A549 (cell line): ENCODE measurements around the gene RPL3. TPM values are rescaled to one million over a fixed set of nuclear protein-coding genes. Genes with fewer than 3 reads are reported as not detected.

Source experiments
- ATAC-seq, 2 experiments: fragments of 200-7000 bp in 1 of 2; fragments of >200 bp in 1 of 2; cut with Nextera tagmentation in 1 of 2; cut with Tn5 transposase in 1 of 2; 3 replicates each; pipeline versions ENCODE4 v1.8.0 to v1.9.1; 2018 to 2020; ENCODE audit warnings: mild to moderate bottlenecking in 1 of 2, moderate library complexity in 1 of 2
- CTCF ChIA-PET: fragments of 300-600 bp; sonication (Branson Sonifier 250); formaldehyde crosslinking; extraction: SDS; loops from one replicate; lab custom pipeline; 2021; ENCODE audit warnings: antibody characterized with exemption, inconsistent platforms; lab: Yijun Ruan, JAX
- POLR2A ChIA-PET: fragments of 350-600 bp; formaldehyde crosslinking; extraction: SDS; loops from one replicate; lab custom pipeline; 2021; ENCODE audit warnings: antibody characterized with exemption, inconsistent platforms; lab: Yijun Ruan, JAX
- DNase-seq, 2 experiments: peaks; one replicate each; pipeline versions ENCODE4 v3.0.0 to v3.0.0-alpha.2; 2011 to 2016; ENCODE audit warnings: low read depth in 1 of 2, low spot score in 1 of 2
- FAIRE-seq: peaks from 2 replicates; lab custom pipeline; 2011; peaks lifted over from hg19 to GRCh38; lab: Jason Lieb, UNC
- H3K27ac ChIP-seq, 2 experiments: fragments of >200 bp; sonication (Bioruptor Twin); formaldehyde crosslinking; 3 replicates each; pipeline ENCODE4 v1.5.1; 2016 to 2017
- H3K4me1 ChIP-seq: fragments of >200 bp; sonication (Bioruptor Twin); formaldehyde crosslinking; 3 replicates; pipeline ENCODE4 v1.6.1; 2016
- H3K4me2 ChIP-seq: fragments of >200 bp; sonication (Bioruptor Twin); formaldehyde crosslinking; 3 replicates; pipeline ENCODE4 v1.6.1; 2016
- H3K4me3 ChIP-seq: fragments of >200 bp; sonication (Bioruptor Twin); formaldehyde crosslinking; 3 replicates; pipeline ENCODE4 v1.5.1; 2016
- H3K9me3 ChIP-seq: fragments of >200 bp; sonication (Bioruptor Twin); formaldehyde crosslinking; 3 replicates; pipeline ENCODE4 v1.6.1; 2016
- ATOH8 ChIP-seq: fragments of 250-450 bp; sonication (Bioruptor Pico); IDR thresholded peaks from 2 replicates; pipeline ENCODE4 v1.5.0; 2020; ENCODE audit warnings: low read depth, mild to moderate bottlenecking, moderate library complexity
- BHLHE40 ChIP-seq: IDR thresholded peaks from 2 replicates; pipeline ENCODE4 v1.6.1; 2012; ENCODE audit warnings: low read depth, low read length, inconsistent platforms
- CBX2 ChIP-seq: fragments of 200-600 bp; sonication (generic); IDR thresholded peaks from 2 replicates; pipeline ENCODE4 v1.6.1; 2016; ENCODE audit warnings: low read depth, mild to moderate bottlenecking, borderline replicate concordance
- CHD4 ChIP-seq: fragments of 200-600 bp; sonication (generic); IDR thresholded peaks from 2 replicates; pipeline ENCODE4 v1.6.1; 2016; ENCODE audit warnings: antibody characterized with exemption, mild to moderate bottlenecking, borderline replicate concordance
- E2F6 ChIP-seq: IDR thresholded peaks from 2 replicates; pipeline ENCODE4 v1.6.1; 2012; ENCODE audit warnings: low read depth, borderline replicate concordance
- EHMT2 ChIP-seq: fragments of 200-600 bp; sonication (generic); IDR thresholded peaks from 2 replicates; pipeline ENCODE4 v1.6.1; 2016; ENCODE audit warnings: antibody characterized with exemption, low read depth, mild to moderate bottlenecking, moderate library complexity
- EP300 ChIP-seq, 2 experiments: fragments of >200 bp; sonication (Bioruptor Twin); formaldehyde crosslinking; IDR thresholded peaks; 2 replicates in 1 of 2; 3 replicates in 1 of 2; pipeline ENCODE4 v1.6.1; 2016 to 2017
- ESRRA ChIP-seq: fragments of 150-350 bp; IDR thresholded peaks from 2 replicates; pipeline ENCODE4 v1.6.1; 2014; ENCODE audit warnings: mild to moderate bottlenecking, low read length, borderline replicate concordance
- FOXS1 ChIP-seq: fragments of 250-450 bp; sonication (Bioruptor Pico); IDR thresholded peaks from 2 replicates; pipeline ENCODE4 v1.5.0; 2020; ENCODE audit warnings: mild to moderate bottlenecking, moderate library complexity
- GATA3 ChIP-seq: IDR thresholded peaks from 2 replicates; pipeline ENCODE4 v1.6.1; 2012; ENCODE audit warnings: borderline replicate concordance
- HOXB5 ChIP-seq: fragments of 250-450 bp; sonication (Bioruptor Pico); IDR thresholded peaks from 2 replicates; pipeline ENCODE4 v1.5.0; 2020; ENCODE audit warnings: mild to moderate bottlenecking, moderate library complexity
- MYC ChIP-seq: IDR thresholded peaks from 2 replicates; pipeline ENCODE4 v1.6.1; 2012; ENCODE audit warnings: mild to moderate bottlenecking, inconsistent platforms, low read length, improper control_type of control experiment, borderline replicate concordance
- NR3C1 ChIP-seq: fragments of >200 bp; sonication (Bioruptor Twin); formaldehyde crosslinking; IDR thresholded peaks from 3 replicates; pipeline ENCODE4 v1.6.1; 2017
- RAD21 ChIP-seq, 2 experiments: fragments of >200 bp in 1 of 2; sonication (Bioruptor Twin) in 1 of 2; formaldehyde crosslinking in 1 of 2; IDR thresholded peaks in 1 of 2; conservative IDR thresholded peaks in 1 of 2; 2 replicates in 1 of 2; 3 replicates in 1 of 2; pipeline ENCODE4 v1.6.1; 2012 to 2018; ENCODE audit warnings: inconsistent platforms in 1 of 2
- RARB ChIP-seq: fragments of 250-450 bp; sonication (Bioruptor Pico); IDR thresholded peaks from 2 replicates; pipeline ENCODE4 v1.8.0; 2021; ENCODE audit warnings: mild to moderate bottlenecking, moderate library complexity
- SMC3 ChIP-seq: fragments of >200 bp; sonication (Bioruptor Twin); formaldehyde crosslinking; IDR thresholded peaks from 3 replicates; pipeline ENCODE4 v1.6.1; 2018; ENCODE audit warnings: inconsistent platforms
- ZNF302 ChIP-seq: fragments of 250-450 bp; sonication (Bioruptor Pico); IDR thresholded peaks from 2 replicates; pipeline ENCODE4 v1.9.0; 2021; ENCODE audit warnings: inconsistent platforms, mild to moderate bottlenecking, moderate library complexity
- WGBS: methylation state at CpG from one replicate; pipeline ENCODE4 v1.1.6; 2017; ENCODE audit errors: missing lambda C conversion rate; 5-methylcytosine and 5-hydroxymethylcytosine counted together
- polyA plus RNA-seq, 4 experiments: library from polyadenylated mRNA; depleted of rRNA in 3 of 4; stranded (reverse); fragments of >200 nt; fragmentation: RNase III in 1 of 4; extraction: RNeasy Plus Mini Kit Qiagen cat#74134 plus additional on column Dnase treatment in 1 of 4; gene quantifications; 2 replicates in 3 of 4; 3 replicates in 1 of 4; pipeline ENCODE4 v1.2.3, GENCODE V29; 2011 to 2017
- TF ChIP-seq, protein P1 (sequence below): IDR thresholded peaks from 2 replicates; pipeline ENCODE4 v1.6.1; 2012
- TF ChIP-seq, protein P2 (sequence below): fragments of >200 bp; sonication (Bioruptor Twin); formaldehyde crosslinking; IDR thresholded peaks from 3 replicates; pipeline ENCODE4 v1.6.1; 2016
- TF ChIP-seq, protein P3 (sequence below): fragments of 250-450 bp; sonication (Bioruptor Pico); IDR thresholded peaks from 2 replicates; pipeline ENCODE4 v1.5.0; 2021; ENCODE audit warnings: mild to moderate bottlenecking, moderate library complexity, borderline replicate concordance
- TF ChIP-seq, protein P4 (sequence below): fragments of 150-350 bp; IDR thresholded peaks from 2 replicates; pipeline ENCODE4 v1.6.1; 2014; ENCODE audit warnings: low read depth, mild to moderate bottlenecking, low read length

RPL3 gene
- polyA plus RNA-seq, 2 of the 4 experiments (the other 2 are of a cell fraction), result 1,921 to 1,965 TPM

GRCh38 chr22:39369186-39369585, 49.8 kb upstream of the RPL3 start:
- Histone ChIP-seq H3K4me3 (no peak overlapping the region), H3K27ac (no peak overlapping the region), H3K4me1 (no peaks in the 10 kb centered on the region)
- DNase-seq, result no peak
- WGBS, result 89% methylated on average over 6 of the region's 6 CpGs
- CTCF ChIA-PET, result no interaction called here
- no peak for TF ChIP-seq FOXS1 (CRISPR knock-in tag)
- TF ChIP-seq HOXB5 (CRISPR knock-in tag), result no peak
- no peak for TF ChIP-seq SMC3
- TF ChIP-seq ESRRA, result no peak
- TF ChIP-seq EP300 (IDR thresholded peaks at IDR 0.05), result no peak
- no peak for TF ChIP-seq NR3C1
- no peak for TF ChIP-seq E2F6
- TF ChIP-seq RARB (CRISPR knock-in tag), result no peak
- TF ChIP-seq CBX2, result no peak
- no peak for TF ChIP-seq EHMT2
- no peak for TF ChIP-seq BHLHE40
- TF ChIP-seq, protein P1, sequence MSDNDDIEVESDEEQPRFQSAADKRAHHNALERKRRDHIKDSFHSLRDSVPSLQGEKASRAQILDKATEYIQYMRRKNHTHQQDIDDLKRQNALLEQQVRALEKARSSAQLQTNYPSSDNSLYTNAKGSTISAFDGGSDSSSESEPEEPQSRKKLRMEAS, result no peak
- TF ChIP-seq GATA3, result no peak
- no peak for TF ChIP-seq ZNF302 (CRISPR knock-in tag)
- TF ChIP-seq, protein P2, sequence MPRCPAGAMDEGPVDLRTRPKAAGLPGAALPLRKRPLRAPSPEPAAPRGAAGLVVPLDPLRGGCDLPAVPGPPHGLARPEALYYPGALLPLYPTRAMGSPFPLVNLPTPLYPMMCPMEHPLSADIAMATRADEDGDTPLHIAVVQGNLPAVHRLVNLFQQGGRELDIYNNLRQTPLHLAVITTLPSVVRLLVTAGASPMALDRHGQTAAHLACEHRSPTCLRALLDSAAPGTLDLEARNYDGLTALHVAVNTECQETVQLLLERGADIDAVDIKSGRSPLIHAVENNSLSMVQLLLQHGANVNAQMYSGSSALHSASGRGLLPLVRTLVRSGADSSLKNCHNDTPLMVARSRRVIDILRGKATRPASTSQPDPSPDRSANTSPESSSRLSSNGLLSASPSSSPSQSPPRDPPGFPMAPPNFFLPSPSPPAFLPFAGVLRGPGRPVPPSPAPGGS, result no peak
- TF ChIP-seq CHD4, result no peak
- TF ChIP-seq, protein P3, sequence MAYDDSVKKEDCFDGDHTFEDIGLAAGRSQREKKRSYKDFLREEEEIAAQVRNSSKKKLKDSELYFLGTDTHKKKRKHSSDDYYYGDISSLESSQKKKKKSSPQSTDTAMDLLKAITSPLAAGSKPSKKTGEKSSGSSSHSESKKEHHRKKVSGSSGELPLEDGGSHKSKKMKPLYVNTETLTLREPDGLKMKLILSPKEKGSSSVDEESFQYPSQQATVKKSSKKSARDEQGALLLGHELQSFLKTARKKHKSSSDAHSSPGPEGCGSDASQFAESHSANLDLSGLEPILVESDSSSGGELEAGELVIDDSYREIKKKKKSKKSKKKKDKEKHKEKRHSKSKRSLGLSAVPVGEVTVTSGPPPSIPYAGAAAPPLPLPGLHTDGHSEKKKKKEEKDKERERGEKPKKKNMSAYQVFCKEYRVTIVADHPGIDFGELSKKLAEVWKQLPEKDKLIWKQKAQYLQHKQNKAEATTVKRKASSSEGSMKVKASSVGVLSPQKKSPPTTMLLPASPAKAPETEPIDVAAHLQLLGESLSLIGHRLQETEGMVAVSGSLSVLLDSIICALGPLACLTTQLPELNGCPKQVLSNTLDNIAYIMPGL (CRISPR knock-in tag), result no peak
- TF ChIP-seq, protein P4, sequence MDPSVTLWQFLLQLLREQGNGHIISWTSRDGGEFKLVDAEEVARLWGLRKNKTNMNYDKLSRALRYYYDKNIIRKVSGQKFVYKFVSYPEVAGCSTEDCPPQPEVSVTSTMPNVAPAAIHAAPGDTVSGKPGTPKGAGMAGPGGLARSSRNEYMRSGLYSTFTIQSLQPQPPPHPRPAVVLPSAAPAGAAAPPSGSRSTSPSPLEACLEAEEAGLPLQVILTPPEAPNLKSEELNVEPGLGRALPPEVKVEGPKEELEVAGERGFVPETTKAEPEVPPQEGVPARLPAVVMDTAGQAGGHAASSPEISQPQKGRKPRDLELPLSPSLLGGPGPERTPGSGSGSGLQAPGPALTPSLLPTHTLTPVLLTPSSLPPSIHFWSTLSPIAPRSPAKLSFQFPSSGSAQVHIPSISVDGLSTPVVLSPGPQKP, result no peak
- no peak for TF ChIP-seq RAD21 (conservative IDR thresholded peaks at IDR 0.05 in 1 of 2, IDR thresholded peaks at IDR 0.05 in 1 of 2)
- TF ChIP-seq, all 56 proteins: peak for 0
- FAIRE-seq (no peak), ATAC-seq (no peak)
- no peak overlapping the region for H3K4me2 ChIP-seq
- H3K9me3 ChIP-seq, result no peaks in the 10 kb centered on the region
- POLR2A ChIA-PET, result no interaction called here

- H3K4me1 ChIP-seq, result no peaks in the 10 kb centered on the region
- no peak overlapping the region for H3K4me2 ChIP-seq
- H3K27ac ChIP-seq, result no peak overlapping the region
- DNase-seq (no peak), ATAC-seq (no peak), FAIRE-seq (no peak)
- ChIA-PET POLR2A (no interaction called here), CTCF (no interaction called here)
- H3K9me3 ChIP-seq, result no peaks in the 10 kb centered on the region
- H3K4me3 ChIP-seq, result no peak overlapping the region
- TF ChIP-seq ZNF302 (CRISPR knock-in tag), result no peak
- TF ChIP-seq EHMT2, result no peak
- TF ChIP-seq MYC, result no peak
- no peak for TF ChIP-seq GATA3
- TF ChIP-seq ATOH8 (CRISPR knock-in tag), result no peak
- 85% methylated on average over 9 of the region's 9 CpGs for WGBS
These were observed 49.1 kb upstream of the RPL3 start for GRCh38 chr22:39368461-39368911.
